CD8-positive, alpha-beta memory T cell (primary cell): ENCODE results near the gene MNX1. TPM values are rescaled to one million over a fixed set of nuclear protein-coding genes. Genes with fewer than 3 reads are reported as not detected.

Experiments used
- CTCF ChIA-PET: fragments of 350-600 bp; sonication (Branson Sonifier 250); formaldehyde crosslinking; loops from one replicate; lab custom pipeline; 2021; ENCODE audit warnings: antibody characterized with exemption; lab: Charles Lee
- POLR2A ChIA-PET: fragments of 350-600 bp; sonication (Branson Sonifier 250); formaldehyde crosslinking; loops from one replicate; lab custom pipeline; 2021; ENCODE audit warnings: antibody characterized with exemption; lab: Charles Lee
- DNase-seq, 5 donors: peaks; one replicate each; pipeline versions ENCODE4 v3.0.0 to v3.0.0-alpha.2; 2020 to 2022; ENCODE audit warnings: mixed read lengths in 1 of 5
- H3K27ac ChIP-seq: one replicate; pipeline ENCODE4 v1.7.0; 2013; ENCODE audit warnings: low read depth, mild to moderate bottlenecking, low read length, moderate library complexity
- H3K27me3 ChIP-seq: 2 replicates; pipeline ENCODE4 v1.7.0; 2013; ENCODE audit warnings: low read length, mild to moderate bottlenecking; ENCODE audit not compliant: insufficient read depth, poor library complexity, severe bottlenecking
- H3K36me3 ChIP-seq: 2 replicates; pipeline ENCODE4 v1.7.0; 2013; ENCODE audit warnings: mild to moderate bottlenecking, low read length, moderate library complexity; ENCODE audit not compliant: insufficient read depth
- H3K4me1 ChIP-seq: 2 replicates; pipeline ENCODE4 v1.7.0; 2013; ENCODE audit warnings: mild to moderate bottlenecking, low read length, moderate library complexity; ENCODE audit not compliant: insufficient read depth
- H3K4me3 ChIP-seq: 2 replicates; pipeline ENCODE4 v1.7.0; 2013; ENCODE audit warnings: mild to moderate bottlenecking, low read length
- H3K9me3 ChIP-seq: 2 replicates; pipeline ENCODE4 v1.7.0; 2013; ENCODE audit warnings: mild to moderate bottlenecking, low read length
- H3K27ac Mint-ChIP-seq, 8 donors: one replicate each; pipeline ENCODE4 v1.8.0; 2020 to 2021; ENCODE audit warnings: mixed read lengths in 8 of 8, mild to moderate bottlenecking in 6 of 8, inconsistent platforms in 3 of 8, moderate library complexity in 3 of 8
- H3K27me3 Mint-ChIP-seq, 2 donors: one replicate each; pipeline ENCODE4 v1.8.0; 2020 to 2021; ENCODE audit warnings: mixed read lengths in 2 of 2, mild to moderate bottlenecking in 1 of 2, moderate library complexity in 1 of 2
- H3K36me3 Mint-ChIP-seq, 3 donors: one replicate each; pipeline ENCODE4 v1.8.0; 2020 to 2021; ENCODE audit warnings: mixed read lengths in 3 of 3, inconsistent platforms in 1 of 3, mild to moderate bottlenecking in 1 of 3
- H3K4me1 Mint-ChIP-seq, 3 donors: one replicate each; pipeline ENCODE4 v1.8.0; 2020 to 2021; ENCODE audit warnings: mixed read lengths in 3 of 3, inconsistent platforms in 1 of 3, mild to moderate bottlenecking in 1 of 3
- H3K4me3 Mint-ChIP-seq, 7 donors: one replicate each; pipeline ENCODE4 v1.8.0; 2020 to 2021; ENCODE audit warnings: mixed read lengths in 7 of 7, mild to moderate bottlenecking in 6 of 7, moderate library complexity in 4 of 7, inconsistent platforms in 2 of 7
- H3K9me3 Mint-ChIP-seq, 5 donors: one replicate each; pipeline ENCODE4 v1.8.0; 2020 to 2022; ENCODE audit warnings: mixed read lengths in 5 of 5, mild to moderate bottlenecking in 3 of 5, moderate library complexity in 2 of 5, inconsistent platforms in 1 of 5
- polyA plus RNA-seq: library from polyadenylated mRNA; unstranded; fragments of 300-500 nt; fragmentation: Illumina TruSeq; gene quantifications from one replicate; pipeline ENCODE4 v1.2.3, GENCODE V29; 2021
- total RNA-seq, 2 experiments: library from RNA; stranded (reverse); gene quantifications; one replicate each; pipeline ENCODE4 v1.2.3, GENCODE V29; 2021

The MNX1 gene
- total and polyA plus RNA-seq, 3 experiments from 2014 or later = not detected

GRCh38 chr7:157020514-157021070, 10.1 kb upstream of the MNX1 start:
- Histone ChIP-seq H3K4me3 (no peak overlapping the region), H3K27me3 (peaks cover 56% of the 10 kb centered on the region), H3K27ac (no peak overlapping the region), H3K9me3 (no peaks in the 10 kb centered on the region), H3K36me3 (no peaks in the 10 kb centered on the region), H3K4me1 (no peaks in the 10 kb centered on the region)
- ChIA-PET CTCF (no interaction called here), POLR2A (no interaction called here)
- Mint-ChIP-seq H3K27me3 (peaks cover 68 to 77% of the 10 kb centered on the region in 2 donors), H3K36me3 (no peaks in the 10 kb centered on the region), H3K4me3 (no peak overlapping the region), H3K27ac (no peak overlapping the region), H3K4me1 (peaks cover 4 to 29% (median 9%) of the 10 kb centered on the region in 3 donors), H3K9me3 (peaks cover 0 to 3% (median 0%) of the 10 kb centered on the region in 5 donors)
- no peak for DNase-seq

GRCh38 chr7:157019718-157020451, 9.4 kb upstream of the MNX1 start:
- no peak for DNase-seq
- Mint-ChIP-seq H3K27ac (no peak overlapping the region), H3K27me3 (peaks cover 63 to 77% of the 10 kb centered on the region in 2 donors), H3K9me3 (peaks cover 0 to 3% (median 0%) of the 10 kb centered on the region in 5 donors), H3K36me3 (no peaks in the 10 kb centered on the region), H3K4me3 (peak overlapping the region in 2 of 7 donors; percentile 12 to 20), H3K4me1 (peaks cover 4 to 29% (median 9%) of the 10 kb centered on the region in 3 donors)
- Histone ChIP-seq H3K27ac (no peak overlapping the region), H3K27me3 (peaks cover 56% of the 10 kb centered on the region), H3K9me3 (no peaks in the 10 kb centered on the region), H3K4me1 (no peaks in the 10 kb centered on the region), H3K36me3 (no peaks in the 10 kb centered on the region), H3K4me3 (no peak overlapping the region)
- ChIA-PET POLR2A (no interaction called here), CTCF (no interaction called here)

GRCh38 chr7:157018997-157019608, 8.6 kb upstream of the MNX1 start:
- Mint-ChIP-seq H3K4me3 (peak overlapping the region in 6 of 7 donors; percentile 49 to 72 (median 60)), H3K9me3 (peaks cover 0 to 3% (median 0%) of the 10 kb centered on the region in 5 donors), H3K27ac (no peak overlapping the region), H3K4me1 (peaks cover 4 to 29% (median 9%) of the 10 kb centered on the region in 3 donors), H3K27me3 (peaks cover 57 to 77% of the 10 kb centered on the region in 2 donors), H3K36me3 (no peaks in the 10 kb centered on the region)
- Histone ChIP-seq H3K27ac (no peak overlapping the region), H3K4me1 (no peaks in the 10 kb centered on the region), H3K4me3 (no peak overlapping the region), H3K36me3 (no peaks in the 10 kb centered on the region), H3K27me3 (peaks cover 63% of the 10 kb centered on the region), H3K9me3 (no peaks in the 10 kb centered on the region)
- POLR2A ChIA-PET = no interaction called here
- no peak for DNase-seq
- CTCF ChIA-PET = interaction anchor here (0.6 to 1.1 kb wide), 2 partner anchors 11 to 39 kb away, joined by 3 to 5 read pairs; no protein-coding TSS in a partner anchor

- ChIA-PET POLR2A (no interaction called here), CTCF (interaction anchor here (0.6 to 1.1 kb wide), 2 partner anchors 10 to 38 kb away, joined by 3 to 5 read pairs; no protein-coding TSS in a partner anchor)
- H3K27ac Mint-ChIP-seq = peak overlapping the region in 1 of 8 donors; percentile 52
- H3K27me3 Mint-ChIP-seq = peaks cover 60 to 77% of the 10 kb centered on the region in 2 donors
- H3K4me1 ChIP-seq = no peaks in the 10 kb centered on the region
- peak overlapping the region in 5 of 7 donors; percentile 20 to 56 (median 41) for H3K4me3 Mint-ChIP-seq
- peaks cover 4 to 29% (median 9%) of the 10 kb centered on the region in 3 donors for H3K4me1 Mint-ChIP-seq
- DNase-seq = no peak
- H3K27me3 ChIP-seq = peaks cover 66% of the 10 kb centered on the region
- no peaks in the 10 kb centered on the region for H3K9me3 ChIP-seq
- H3K36me3 Mint-ChIP-seq = no peaks in the 10 kb centered on the region
- H3K36me3 ChIP-seq = no peaks in the 10 kb centered on the region
- H3K27ac ChIP-seq = no peak overlapping the region
- no peak overlapping the region for H3K4me3 ChIP-seq
- H3K9me3 Mint-ChIP-seq = peaks cover 0 to 2% (median 0%) of the 10 kb centered on the region in 5 donors
These were observed 8.0 kb upstream of the MNX1 start for GRCh38 chr7:157018328-157018996.

- Histone ChIP-seq H3K36me3 (no peaks in the 10 kb centered on the region), H3K4me3 (no peak overlapping the region), H3K27ac (no peak overlapping the region), H3K27me3 (peaks cover 68% of the 10 kb centered on the region), H3K4me1 (no peaks in the 10 kb centered on the region), H3K9me3 (no peaks in the 10 kb centered on the region)
- peaks cover 4 to 28% (median 9%) of the 10 kb centered on the region in 3 donors for H3K4me1 Mint-ChIP-seq
- H3K27me3 Mint-ChIP-seq = peaks cover 58 to 77% of the 10 kb centered on the region in 2 donors
- DNase-seq = no peak
- no peaks in the 10 kb centered on the region for H3K9me3 Mint-ChIP-seq
- CTCF ChIA-PET = no interaction called here
- H3K36me3 Mint-ChIP-seq = no peaks in the 10 kb centered on the region
- no peak overlapping the region for H3K27ac Mint-ChIP-seq
- no peak overlapping the region for H3K4me3 Mint-ChIP-seq
- POLR2A ChIA-PET = no interaction called here
These were observed 7.3 kb upstream of the MNX1 start for GRCh38 chr7:157017603-157018327.

GRCh38 chr7:157017149-157017548, 6.7 kb upstream of the MNX1 start:
- Mint-ChIP-seq H3K4me3 (no peak overlapping the region), H3K36me3 (peaks cover 0 to 1% (median 0%) of the 10 kb centered on the region in 3 donors), H3K27me3 (peaks cover 55 to 74% of the 10 kb centered on the region in 2 donors), H3K27ac (no peak overlapping the region), H3K9me3 (no peaks in the 10 kb centered on the region), H3K4me1 (peaks cover 4 to 23% (median 10%) of the 10 kb centered on the region in 3 donors)
- no peak overlapping the region for H3K27ac ChIP-seq
- ChIA-PET CTCF (no interaction called here), POLR2A (no interaction called here)
- no peaks in the 10 kb centered on the region for H3K4me1 ChIP-seq
- H3K36me3 ChIP-seq = no peaks in the 10 kb centered on the region
- no peak for DNase-seq
- peaks cover 64% of the 10 kb centered on the region for H3K27me3 ChIP-seq
- H3K9me3 ChIP-seq = no peaks in the 10 kb centered on the region
- no peak overlapping the region for H3K4me3 ChIP-seq

GRCh38 chr7:157016352-157017041, 6.0 kb upstream of the MNX1 start:
- CTCF ChIA-PET = no interaction called here
- no peak for DNase-seq

More at GRCh38 chr7:157016352-157017041, 6.0 kb upstream of the MNX1 start:
- peaks cover 66% of the 10 kb centered on the region for H3K27me3 ChIP-seq
- no peaks in the 10 kb centered on the region for H3K9me3 ChIP-seq
- H3K36me3 ChIP-seq = no peaks in the 10 kb centered on the region
- Mint-ChIP-seq H3K4me1 (peaks cover 10 to 28% (median 16%) of the 10 kb centered on the region in 3 donors), H3K27ac (no peak overlapping the region), H3K36me3 (peaks cover 0 to 5% (median 0%) of the 10 kb centered on the region in 3 donors), H3K27me3 (peaks cover 58 to 78% of the 10 kb centered on the region in 2 donors), H3K4me3 (peak overlapping the region in 1 of 7 donors; percentile 15), H3K9me3 (no peaks in the 10 kb centered on the region)
- H3K4me1 ChIP-seq = peaks cover 4% of the 10 kb centered on the region
- H3K4me3 ChIP-seq = no peak overlapping the region
- no peak overlapping the region for H3K27ac ChIP-seq
- POLR2A ChIA-PET = no interaction called here
